HepG2 (cell line): ENCODE measurements around the gene LSM3.

Experiments
- CHD2 ChIP-seq: IDR thresholded peaks from 2 replicates; pipeline ENCODE4 v1.6.1; 2011; ENCODE audit warnings: low read depth, low read length, improper control_type of control experiment
- ETV6 ChIP-seq: sonication (generic); formaldehyde crosslinking; conservative IDR thresholded peaks from 2 replicates; pipeline ENCODE4 v1.4.0; 2020; ENCODE audit warnings: missing genetic modification reagents
- GATA4 ChIP-seq: sonication (generic); IDR thresholded peaks from 2 replicates; pipeline ENCODE4 v1.6.1; 2016; ENCODE audit warnings: antibody characterized with exemption, low read depth, borderline replicate concordance
- HOXA7 ChIP-seq: sonication (generic); formaldehyde crosslinking; IDR thresholded peaks from 2 replicates; pipeline ENCODE4 v1.8.1; 2022; ENCODE audit warnings: mild to moderate bottlenecking, missing genetic modification reagents, moderate library complexity
- JDP2 ChIP-seq: sonication (generic); formaldehyde crosslinking; IDR thresholded peaks from 2 replicates; pipeline ENCODE4 v1.8.1; 2022; ENCODE audit warnings: missing genetic modification reagents, borderline replicate concordance
- RAD21 ChIP-seq: fragments of 450-650 bp; formaldehyde crosslinking; IDR thresholded peaks from 2 replicates; pipeline ENCODE4 v1.5.0; 2020; ENCODE audit warnings: mild to moderate bottlenecking
- RNF2 ChIP-seq: fragments of 450-650 bp; conservative IDR thresholded peaks from 2 replicates; pipeline ENCODE4 v1.6.1; 2016; ENCODE audit warnings: low read depth
- TEAD2 ChIP-seq: sonication (generic); formaldehyde crosslinking; IDR thresholded peaks from 2 replicates; pipeline ENCODE4 v1.9.0; 2021; ENCODE audit warnings: missing genetic modification reagents
- ZNF24 ChIP-seq: fragments of 450-650 bp; IDR thresholded peaks from 2 replicates; pipeline ENCODE4 v1.6.1; 2017; ENCODE audit warnings: antibody characterized with exemption, mild to moderate bottlenecking
- TF ChIP-seq, protein P1 (sequence below): sonication (generic); formaldehyde crosslinking; IDR thresholded peaks from 2 replicates; pipeline ENCODE4 v1.5.0; 2020; ENCODE audit warnings: mild to moderate bottlenecking, missing genetic modification reagents
- TF ChIP-seq, protein P2 (sequence below): sonication (generic); formaldehyde crosslinking; IDR thresholded peaks from 2 replicates; pipeline ENCODE4 v1.5.0; 2020; ENCODE audit warnings: mild to moderate bottlenecking, missing genetic modification reagents, moderate library complexity

DNA sequence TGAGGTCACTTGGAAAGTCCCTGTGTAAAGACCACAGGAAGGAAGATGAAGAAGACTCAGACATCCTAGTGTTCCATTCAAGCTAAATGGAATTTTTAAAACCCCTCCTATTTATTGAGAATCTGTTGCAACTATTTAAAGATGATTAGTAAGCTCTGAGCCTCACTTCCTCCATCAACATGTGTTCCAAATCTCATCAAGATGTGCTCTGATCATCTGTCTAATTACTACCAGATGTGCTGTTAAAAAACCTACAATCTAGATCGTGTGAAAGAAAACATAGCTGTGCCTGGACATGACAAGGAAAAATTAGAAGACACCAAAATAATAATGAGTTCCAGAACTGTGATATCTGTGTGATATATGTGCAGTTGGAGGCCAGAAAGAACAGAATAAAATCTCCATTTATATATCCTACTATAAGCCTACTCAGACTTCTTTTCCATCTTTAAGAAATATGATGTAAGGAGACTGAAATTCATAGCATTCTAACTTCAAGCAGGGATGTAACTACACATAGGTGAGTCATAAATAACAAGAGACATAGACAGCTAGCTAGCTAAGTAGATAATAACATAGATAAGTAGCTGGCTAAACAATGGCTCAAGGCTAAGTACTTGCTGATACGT lies 8.0 kb upstream of the LSM3 start:
- TF ChIP-seq HOXA7 (CRISPR knock-in tag) (no peak), JDP2 (no peak), RNF2 (no peak), CHD2 (no peak), ZNF24 (no peak), GATA4 (no peak), ETV6 (CRISPR knock-in tag) (no peak), RAD21 (CRISPR knock-in tag) (no peak), TEAD2 (no peak)
- TF ChIP-seq, protein P1, sequence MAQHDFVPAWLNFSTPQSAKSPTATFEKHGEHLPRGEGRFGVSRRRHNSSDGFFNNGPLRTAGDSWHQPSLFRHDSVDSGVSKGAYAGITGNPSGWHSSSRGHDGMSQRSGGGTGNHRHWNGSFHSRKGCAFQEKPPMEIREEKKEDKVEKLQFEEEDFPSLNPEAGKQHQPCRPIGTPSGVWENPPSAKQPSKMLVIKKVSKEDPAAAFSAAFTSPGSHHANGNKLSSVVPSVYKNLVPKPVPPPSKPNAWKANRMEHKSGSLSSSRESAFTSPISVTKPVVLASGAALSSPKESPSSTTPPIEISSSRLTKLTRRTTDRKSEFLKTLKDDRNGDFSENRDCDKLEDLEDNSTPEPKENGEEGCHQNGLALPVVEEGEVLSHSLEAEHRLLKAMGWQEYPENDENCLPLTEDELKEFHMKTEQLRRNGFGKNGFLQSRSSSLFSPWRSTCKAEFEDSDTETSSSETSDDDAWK (CRISPR knock-in tag): no peak
- TF ChIP-seq, protein P2, sequence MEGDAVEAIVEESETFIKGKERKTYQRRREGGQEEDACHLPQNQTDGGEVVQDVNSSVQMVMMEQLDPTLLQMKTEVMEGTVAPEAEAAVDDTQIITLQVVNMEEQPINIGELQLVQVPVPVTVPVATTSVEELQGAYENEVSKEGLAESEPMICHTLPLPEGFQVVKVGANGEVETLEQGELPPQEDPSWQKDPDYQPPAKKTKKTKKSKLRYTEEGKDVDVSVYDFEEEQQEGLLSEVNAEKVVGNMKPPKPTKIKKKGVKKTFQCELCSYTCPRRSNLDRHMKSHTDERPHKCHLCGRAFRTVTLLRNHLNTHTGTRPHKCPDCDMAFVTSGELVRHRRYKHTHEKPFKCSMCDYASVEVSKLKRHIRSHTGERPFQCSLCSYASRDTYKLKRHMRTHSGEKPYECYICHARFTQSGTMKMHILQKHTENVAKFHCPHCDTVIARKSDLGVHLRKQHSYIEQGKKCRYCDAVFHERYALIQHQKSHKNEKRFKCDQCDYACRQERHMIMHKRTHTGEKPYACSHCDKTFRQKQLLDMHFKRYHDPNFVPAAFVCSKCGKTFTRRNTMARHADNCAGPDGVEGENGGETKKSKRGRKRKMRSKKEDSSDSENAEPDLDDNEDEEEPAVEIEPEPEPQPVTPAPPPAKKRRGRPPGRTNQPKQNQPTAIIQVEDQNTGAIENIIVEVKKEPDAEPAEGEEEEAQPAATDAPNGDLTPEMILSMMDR (CRISPR knock-in tag): no peak
